ENCODE results near the gene NBEAL2. TPM values are rescaled to one million over a fixed set of nuclear protein-coding genes. Genes with fewer than 3 reads are reported as not detected.
A peak's percentile ranks its signal among the peaks of the same experiment; 100 is the strongest.

NBEAL2 gene, protein sequence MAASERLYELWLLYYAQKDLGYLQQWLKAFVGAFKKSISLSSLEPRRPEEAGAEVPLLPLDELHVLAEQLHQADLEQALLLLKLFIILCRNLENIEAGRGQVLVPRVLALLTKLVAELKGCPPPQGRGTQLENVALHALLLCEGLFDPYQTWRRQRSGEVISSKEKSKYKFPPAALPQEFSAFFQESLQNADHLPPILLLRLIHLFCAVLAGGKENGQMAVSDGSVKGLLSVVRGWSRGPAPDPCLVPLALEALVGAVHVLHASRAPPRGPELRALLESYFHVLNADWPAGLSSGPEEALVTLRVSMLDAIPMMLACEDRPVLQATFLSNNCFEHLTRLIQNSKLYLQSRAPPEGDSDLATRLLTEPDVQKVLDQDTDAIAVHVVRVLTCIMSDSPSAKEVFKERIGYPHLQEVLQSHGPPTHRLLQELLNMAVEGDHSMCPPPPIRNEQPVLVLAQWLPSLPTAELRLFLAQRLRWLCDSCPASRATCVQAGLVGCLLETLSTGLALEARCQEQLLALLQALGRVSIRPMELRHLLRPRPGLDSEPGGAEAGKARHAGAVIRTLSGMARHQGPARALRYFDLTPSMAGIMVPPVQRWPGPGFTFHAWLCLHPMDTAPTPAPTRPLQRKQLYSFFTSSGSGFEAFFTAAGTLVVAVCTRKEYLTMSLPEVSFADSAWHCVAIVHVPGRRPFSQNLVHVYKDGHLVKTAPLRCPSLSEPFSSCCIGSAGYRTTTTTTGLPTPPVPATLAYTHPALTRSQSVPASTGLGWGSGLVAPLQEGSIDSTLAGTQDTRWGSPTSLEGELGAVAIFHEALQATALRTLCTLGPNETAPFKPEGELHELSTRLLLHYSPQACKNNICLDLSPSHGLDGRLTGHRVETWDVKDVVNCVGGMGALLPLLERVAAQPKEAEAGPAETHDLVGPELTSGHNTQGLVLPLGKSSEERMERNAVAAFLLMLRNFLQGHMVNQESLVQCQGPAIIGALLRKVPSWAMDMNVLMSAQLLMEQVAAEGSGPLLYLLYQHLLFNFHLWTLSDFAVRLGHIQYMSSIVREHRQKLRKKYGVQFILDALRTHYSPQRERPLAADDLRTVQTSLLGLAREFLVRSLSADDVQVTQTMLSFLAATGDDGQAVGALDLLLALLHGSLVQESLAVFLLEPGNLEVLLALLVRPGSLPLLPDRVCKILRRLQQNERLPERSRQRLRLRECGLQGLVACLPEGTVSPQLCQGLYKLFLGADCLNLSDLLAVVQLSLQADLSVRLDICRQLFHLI (N-terminal part only)
- total RNA-seq = 14.2 and 16.5 TPM in 2 replicates

DNA sequence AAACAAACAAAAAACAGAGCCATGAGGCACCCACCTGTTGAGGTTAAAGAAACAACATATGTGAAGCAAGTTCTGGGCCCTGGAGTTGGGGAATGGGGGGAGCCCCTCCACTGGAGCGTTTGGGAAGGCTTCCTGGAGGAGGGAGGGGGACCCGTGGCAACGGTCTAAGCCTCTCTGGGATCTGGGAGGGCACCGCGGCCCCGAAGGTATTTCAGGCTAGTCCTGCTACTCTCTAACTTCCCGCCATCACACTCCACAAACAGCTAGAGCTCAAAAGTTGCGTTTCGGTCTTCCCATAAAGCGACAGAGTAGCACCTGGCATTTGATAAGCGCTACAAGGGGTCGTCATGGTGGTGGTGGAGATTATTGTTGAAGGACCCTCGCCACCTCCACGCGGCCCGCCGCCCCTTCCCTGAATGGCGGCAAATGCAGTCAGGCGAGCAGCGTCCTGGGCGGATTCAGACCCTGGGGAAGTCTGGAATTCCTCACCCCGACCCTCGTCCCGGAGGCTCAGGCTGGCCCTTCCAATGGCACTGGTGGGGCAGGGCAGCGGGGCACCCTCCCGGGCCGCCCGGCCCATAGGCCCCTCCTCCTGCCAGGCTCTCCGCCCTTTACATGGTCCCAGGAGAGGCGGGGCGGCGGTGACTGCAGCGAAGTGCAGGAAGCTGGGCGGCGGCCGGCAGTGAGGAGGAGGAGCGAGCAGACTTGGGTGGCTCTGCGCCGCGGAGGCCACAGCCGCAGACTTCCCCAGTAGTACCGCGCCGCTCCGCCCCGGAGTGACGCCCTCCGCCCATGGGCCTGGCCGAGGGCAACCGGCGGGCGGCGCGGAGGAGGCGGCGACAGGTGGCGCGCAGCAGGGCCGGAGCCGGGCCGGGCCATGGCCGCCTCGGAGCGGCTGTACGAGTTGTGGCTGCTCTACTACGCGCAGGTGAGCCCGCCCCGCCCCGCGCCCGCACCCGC, at the start of gene NBEAL2:
Gene NBEAL2 (plus strand): TSS at position 682 of the 960 bp plus-strand sequence. CDS start 196 bp downstream, at position 878.
- peak; percentile 90 to 95 for DNase-seq (ENCODE audit: low read depth in 2 of 2)

DNA sequence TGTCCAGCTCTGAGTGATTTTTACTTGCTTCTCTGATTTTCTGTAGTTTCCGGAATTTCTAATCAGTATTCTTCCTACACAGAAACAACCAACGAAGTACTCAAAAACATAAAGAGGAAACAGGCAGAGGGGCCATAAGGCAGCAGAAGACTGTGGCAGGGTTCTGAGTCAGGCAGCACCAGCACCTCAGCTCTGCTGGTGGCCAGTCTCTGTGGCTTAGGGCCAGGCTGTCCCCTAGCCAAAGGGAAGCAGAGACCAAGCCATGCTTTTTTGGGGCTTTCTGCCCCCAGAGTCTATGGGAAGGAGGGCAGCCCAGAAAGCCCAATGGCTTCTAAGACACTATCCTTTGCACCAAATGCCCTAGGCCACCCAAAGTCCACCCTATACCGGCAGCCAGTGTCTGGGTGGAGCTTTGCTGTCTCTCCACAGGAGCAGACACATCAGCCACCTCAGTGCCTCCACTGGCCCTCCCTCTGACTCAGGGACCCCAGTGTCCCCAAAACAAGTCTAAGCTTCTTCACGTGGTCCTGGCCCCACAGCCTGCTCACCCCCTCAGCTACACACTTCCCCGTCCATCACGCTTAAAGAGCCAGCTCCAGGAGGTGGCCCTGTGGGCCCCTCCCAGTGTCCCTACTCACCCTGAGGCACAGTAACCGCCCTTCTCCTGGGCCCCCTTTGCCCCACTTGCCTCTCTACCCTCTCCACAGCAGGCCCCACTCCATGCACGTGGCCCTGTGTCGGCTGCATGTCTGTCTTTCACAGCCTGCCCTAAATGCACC, 49.1 kb upstream of the NBEAL2 start:
- DNase-seq (ENCODE audit: low read depth in 2 of 2) = peak in 1 of 2 donors; percentile 49

DNA sequence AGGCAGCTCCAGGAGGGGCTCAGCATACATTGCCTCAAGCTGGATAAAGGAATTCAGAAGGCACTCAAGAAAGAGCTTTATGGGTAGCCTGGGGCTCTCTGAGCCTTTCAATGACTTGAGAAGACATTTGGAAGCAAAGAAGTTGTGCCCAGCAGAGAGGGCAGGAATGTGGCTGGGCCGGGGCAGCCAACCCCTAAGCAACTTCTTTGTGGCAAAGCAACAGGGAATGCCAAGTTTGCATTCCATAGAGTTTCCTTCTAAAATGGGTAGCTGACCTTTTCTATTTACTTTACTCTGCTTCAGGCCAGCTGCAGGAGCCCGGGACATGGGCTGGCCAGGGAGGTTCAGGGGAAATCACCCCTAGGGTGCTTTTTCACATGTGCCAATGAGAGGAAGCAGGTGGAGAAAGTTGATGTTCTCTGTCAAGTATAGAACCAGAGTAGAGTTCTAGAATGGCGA, 48.5 kb upstream of the NBEAL2 start:
- no peak for DNase-seq (ENCODE audit: low read depth in 2 of 2)

DNA sequence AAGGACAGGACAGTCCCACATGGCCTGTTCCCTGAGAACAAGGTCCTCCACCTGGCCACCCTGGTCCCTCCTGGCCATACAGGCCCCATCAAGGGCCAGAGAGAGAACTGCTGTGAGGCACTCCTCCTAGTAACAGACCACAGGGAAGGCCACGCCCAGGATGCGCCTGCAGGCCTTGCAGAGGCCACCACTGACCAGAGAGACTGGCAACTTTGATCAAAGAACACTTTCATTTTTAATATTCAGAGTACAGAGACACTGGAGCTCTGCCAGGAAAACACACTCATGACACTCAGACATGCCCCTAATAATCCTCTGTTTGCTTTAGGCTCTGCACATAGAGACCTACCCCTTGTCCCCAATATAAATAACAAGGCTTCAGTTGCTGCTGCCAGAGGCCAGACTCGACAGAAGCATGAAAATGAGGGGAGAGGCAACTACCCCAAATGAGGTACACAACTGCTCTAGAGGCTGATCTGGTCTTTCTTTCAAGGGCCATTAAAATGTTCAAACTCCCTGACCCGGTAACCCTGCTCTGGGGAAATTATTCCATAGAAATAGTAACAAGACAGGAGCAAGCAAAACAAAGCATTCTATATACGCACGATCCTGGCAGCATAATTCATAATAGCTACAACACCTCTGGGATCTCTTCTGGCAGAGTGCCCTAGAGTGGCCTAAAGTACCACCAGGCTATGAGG, 47.7 kb upstream of the NBEAL2 start:
- peak; percentile 81 to 85 for DNase-seq (ENCODE audit: low read depth in 2 of 2)

DNA sequence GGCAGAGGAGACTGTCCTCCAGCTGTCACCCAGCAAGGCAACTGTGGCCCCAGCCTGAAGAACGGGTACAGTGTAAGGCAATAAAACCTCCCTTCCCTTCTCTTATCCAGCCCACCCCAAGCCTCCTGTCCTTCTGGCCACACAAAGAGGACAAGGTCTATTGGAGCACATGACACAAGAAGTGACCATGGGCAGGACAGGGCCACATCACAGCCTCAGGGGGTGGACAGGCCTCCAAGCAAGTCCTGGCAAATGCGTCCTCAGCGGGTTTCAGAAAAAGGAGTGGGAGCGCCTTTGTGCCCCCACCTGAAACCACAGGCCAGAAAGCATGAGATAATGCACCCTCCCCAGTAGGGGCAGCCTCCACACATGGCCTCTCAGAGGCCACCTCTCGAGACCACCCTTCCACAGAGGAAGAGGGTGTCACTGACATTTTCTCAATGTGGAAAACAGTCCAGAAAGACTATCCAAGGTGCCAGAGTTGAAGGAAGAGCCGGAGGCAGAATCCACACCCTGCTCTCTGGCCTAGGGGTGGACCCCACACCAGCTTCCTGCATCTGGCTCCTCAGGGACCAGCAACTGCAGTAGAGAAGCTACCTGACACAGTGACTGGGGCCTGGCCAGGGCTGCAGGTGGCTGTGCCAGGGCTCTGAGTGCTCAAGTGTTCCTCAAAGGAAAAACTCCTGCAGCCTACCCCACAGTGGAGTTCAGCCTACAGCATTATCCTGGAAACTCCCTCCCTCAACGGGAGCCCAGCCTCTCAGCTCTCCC, 46.8 kb upstream of the NBEAL2 start:
- DNase-seq (ENCODE audit: low read depth in 2 of 2) = no peak

DNA sequence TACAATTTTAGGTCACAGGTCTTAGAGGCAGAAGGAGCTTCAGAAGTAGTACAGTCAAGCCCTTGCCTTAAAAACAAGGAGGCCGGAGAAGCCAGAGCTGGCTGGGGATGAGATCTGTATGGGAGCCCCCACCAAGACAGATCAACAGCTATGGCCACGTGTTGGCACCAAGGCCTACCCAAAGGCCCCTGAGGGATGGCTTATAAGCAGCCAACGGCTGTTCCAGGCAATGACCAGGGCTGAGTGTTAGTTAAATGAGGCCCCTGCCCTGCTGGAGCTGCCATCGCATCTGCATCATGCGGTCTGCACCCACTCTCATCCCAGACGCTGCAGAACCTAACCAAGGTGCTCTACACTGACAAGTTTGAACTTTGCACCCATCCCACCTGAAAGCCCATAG, 46.2 kb upstream of the NBEAL2 start:
- DNase-seq (ENCODE audit: low read depth in 2 of 2) = no peak

DNA sequence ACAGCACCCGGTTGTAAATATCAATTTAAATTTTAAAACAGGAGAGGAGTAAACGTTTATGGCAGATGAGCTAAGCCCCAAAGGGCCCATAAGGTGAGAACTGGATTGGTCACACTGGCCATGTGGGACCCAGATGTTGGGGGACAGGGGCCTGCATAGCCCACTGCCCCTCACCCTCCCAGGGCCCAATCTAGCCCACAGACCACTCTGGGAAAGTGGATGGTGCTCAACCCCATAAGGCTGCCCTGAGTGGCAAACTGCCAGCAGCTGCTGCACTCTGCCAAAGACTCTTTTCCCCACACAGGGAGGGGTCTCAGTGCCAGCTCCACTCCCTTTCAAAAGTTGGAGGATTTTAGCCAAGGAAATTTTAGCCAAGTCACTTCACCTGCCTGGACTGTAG, 45.4 kb upstream of the NBEAL2 start:
- no peak for DNase-seq (ENCODE audit: low read depth in 2 of 2)

DNA sequence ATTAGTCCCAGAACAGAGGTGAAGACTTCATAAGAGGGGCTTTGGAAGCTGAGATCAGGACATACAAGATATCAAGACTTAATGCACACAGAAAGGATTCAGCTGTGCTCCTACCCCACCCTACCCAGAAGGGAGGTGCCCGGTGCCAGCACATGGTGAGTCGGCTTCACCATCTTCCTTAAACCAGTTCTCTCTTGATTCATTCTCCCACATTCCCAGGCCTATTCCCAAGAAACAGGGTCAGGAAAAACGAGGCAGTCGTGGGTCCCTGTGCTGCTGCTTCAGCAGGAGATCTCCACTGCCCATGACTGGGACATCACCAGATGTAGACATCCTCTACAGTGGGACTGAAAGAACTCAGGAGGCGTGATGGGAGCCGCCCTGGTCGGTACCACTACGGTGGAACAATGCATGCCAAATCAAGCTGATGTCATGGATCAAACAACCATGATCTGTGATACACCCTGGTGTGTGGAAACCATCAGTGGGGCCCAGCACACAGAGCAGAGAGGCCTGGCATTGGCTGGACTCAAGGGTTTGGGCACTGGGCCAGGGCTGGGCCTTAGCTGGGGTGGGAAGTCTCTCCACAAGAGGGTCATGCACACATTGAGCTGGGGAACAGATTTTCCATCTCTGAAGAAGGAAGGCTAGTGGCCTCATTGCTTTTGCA, 44.8 kb upstream of the NBEAL2 start:
- DNase-seq (ENCODE audit: low read depth in 2 of 2) = peak; percentile 23 to 37

DNA sequence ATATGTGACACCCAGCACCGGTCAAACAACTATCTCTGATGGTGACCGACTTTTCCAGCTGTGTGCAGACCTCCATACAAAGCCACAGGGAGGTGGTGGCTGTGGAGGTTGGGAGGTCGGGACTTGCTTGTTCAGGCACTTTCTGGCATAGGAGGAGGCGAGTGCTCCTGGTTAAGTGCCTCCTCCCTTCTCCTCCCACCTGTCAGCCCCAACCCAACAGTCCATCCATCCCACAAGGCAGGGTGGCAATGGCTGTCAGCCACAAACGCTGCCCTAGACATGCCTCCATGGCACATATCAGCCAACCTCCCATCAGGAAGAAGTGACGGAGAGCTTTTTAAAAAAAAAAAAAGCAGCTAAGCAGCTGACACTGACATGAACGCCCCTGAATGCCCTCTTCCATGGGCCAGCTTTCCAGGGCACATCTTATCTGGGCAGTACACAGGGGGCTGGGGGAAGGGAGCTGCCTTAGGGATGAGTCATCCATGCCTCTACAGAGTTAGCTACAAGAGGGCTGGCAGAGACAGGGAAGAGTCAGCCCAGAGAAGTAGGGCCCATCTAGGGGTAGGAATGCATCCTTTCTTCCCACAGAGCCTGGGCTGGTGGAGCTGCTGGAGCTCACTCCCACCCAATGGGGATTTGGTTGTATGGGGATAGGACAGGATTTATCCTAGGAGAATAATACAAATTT, 44.2 kb upstream of the NBEAL2 start:
- peak; percentile 87 to 94 for DNase-seq (ENCODE audit: low read depth in 2 of 2)

DNA sequence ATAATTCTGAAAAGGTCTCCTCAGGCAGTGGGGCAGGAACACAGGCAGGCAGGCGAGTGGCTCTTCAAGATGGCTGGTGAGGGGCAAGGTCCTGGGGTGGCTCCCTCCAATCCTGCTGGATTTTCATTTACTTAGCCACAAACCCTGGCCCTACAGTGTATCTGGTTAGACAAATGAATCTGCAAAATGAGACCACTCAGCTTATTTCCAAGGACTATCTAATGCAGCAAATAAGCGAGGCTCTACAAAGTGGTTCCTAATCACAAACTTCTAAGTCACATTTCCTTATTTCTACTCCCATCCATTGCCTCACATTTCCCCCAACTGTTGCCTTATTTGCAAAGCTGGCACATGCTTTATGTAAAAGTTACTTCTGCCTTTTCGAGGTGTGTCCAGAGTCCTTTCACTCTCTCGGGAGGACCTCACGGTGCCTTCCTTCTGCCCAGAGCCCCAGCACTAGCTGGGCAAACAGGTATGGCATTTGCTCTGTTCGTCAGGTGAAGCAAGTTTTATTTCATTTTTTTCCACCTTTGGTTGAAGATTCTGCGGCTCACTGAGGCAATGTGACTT, 43.4 kb upstream of the NBEAL2 start:
- no peak for DNase-seq (ENCODE audit: low read depth in 2 of 2)

DNA sequence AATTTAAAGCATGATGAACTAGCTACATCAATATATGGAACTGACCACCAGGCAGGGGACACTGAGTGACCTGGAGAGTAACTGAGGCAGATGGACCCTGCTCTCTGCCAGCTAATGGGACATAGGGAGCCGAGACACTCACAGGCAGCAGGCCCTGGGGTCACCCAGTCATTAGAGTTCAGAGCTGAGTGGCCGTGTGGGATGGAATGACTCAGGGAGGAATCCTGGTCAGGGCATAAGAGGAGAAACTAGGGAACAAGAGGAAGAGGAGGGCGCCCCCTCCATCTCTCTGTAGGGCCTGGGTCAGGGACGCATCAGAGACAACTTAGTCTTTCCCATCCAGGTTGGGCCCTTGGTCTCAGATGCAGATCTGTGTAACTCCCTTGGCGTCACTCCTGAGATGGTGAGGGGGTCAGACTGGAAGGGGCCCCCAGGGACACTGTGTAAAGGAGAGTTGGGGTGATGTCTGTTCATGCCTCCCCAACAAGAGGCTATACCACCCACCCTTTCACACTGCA, 42.7 kb upstream of the NBEAL2 start:
- no peak for DNase-seq (ENCODE audit: low read depth in 2 of 2)

DNA sequence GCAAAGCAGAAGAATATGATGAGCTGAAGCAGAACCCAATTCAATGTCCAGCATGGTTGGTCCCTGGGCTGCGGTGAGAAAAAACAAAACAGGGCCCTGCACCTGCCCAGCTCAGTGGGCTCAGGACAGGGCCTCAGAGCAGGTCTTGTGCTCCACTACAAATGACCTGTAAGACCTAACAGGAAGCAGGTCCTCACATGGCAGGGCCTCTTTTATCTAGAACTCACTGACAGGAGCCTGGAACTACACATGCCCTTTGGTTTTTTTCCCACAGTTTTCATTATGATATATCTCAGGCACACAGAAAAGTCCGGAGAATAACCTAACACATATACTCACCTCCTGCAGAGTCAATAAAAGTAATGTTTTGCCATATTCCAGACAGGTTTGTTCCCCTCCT, 41.3 kb upstream of the NBEAL2 start:
- DNase-seq (ENCODE audit: low read depth in 2 of 2) = no peak

DNA sequence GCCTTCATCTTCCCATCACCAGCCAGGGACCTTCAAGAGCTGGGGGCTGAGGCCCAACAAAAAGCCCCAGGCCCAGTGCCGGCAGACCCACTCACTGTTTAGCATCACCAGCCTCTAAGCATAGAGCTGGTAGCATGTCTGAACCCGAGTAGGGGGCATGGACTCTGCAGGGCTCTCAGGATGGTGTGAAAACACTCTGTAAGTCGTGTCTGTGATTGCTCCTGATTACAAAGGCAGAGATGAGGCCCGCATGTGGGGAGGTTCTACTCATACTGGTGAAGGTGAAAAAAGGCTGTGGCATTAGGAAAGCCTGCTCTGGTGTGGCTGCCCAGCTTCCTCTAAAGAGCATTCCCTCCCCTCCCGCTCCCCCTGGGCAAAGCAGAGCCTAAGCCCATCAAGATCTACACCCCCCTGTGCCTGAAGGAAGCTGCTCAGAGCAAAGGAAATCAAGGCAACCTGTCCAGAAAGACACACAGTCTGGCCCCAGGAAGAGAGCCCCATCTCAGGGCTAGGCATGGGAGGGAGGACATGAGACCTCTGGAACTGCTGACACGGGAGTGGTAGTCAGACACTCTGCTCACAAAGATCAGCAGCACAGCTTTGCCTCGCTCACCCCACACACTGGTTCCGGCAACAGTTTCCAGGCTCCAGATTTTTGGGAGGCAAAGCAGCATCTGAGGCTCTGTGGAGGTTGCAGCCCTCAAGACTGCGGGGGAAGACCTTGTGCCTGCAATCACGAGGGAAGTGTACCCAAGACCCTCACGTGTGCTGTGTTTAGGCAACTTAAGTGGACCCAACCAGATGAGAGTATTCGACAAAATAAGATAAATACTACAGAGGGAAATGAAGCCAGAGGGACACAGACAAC, 39.7 kb upstream of the NBEAL2 start:
- no peak for DNase-seq (ENCODE audit: low read depth in 2 of 2)

DNA sequence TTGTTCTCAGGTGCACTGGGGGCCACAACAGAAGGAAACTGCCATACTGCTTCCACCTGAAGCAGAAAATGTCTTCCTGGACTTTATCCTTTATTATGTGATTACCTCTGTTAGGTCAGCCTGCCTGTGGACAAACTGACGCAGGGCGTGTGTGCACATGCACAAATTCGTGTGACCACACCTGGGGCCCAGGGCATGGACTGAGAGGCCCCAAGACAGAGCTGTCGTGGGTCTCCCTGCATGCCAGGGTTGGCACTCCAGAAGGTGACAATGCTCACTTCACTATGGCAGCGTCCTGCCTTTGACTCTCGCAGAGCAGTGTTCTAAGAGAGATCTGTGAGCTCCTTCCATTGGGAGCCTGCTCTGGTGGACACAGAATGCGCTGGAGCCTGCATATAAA, 37.4 kb upstream of the NBEAL2 start:
- no peak for DNase-seq (ENCODE audit: low read depth in 2 of 2)

DNA sequence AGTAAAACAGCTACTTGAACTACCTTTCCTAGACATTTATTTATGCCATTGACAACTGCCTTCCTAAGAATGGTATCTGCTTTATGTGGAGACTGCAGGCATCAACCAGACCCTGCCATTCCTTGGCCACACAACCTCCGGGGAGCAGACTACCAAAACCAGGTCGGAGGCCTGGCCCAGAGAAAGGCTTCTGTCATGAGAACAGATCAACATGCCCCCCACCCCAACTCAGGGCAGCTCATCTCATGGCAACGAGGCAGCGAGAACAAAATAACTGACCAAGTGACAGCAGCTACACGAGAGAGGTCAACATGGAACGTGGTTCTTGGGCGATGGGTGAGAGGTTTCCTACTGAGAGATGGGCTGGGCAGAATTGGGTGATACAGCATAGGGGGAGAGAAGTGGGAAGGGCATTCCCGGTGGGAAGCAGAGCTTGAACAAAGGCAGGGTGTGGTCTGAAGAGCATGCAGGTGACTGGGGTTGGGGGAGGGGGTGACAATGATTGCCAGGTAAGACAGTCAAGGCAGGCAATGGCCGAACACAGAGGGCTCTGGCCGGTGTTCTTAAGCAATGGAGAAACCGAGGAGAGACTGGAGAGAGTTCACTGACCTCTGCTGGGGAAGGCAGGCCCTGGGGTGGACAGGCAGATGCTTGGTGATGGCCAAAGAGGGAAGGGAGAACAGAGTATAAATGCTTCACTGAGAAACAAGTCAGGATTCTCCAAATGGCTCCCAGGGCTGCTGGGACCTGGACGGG, 36.8 kb upstream of the NBEAL2 start:
- DNase-seq (ENCODE audit: low read depth in 2 of 2) = no peak
